NCI-H2107 (cell line): ENCODE measurements around the gene TENT5A.

Experiments used
- DNase-seq: peaks from one replicate; lab custom pipeline; 2025; lab: John Stamatoyannopoulos, UW

The TENT5A gene

DNA sequence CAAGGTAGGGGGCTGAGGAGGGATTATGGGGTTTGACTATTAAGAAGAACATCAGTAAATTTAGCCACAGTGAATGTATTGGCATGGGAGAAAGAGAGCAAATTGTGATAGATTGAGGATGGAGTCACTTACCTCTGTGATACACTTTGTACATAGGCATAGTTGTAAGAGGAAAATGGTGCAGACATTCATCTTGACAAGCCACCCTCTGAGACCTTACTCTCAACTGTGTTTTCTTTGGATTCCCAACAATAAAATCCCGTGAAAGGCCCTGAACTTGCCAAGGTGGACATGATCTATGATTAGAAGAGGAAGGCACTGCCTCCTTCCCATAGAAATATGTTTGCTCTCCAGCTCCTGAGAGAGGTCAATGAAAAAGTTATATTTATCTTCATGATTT is 18.6 kb upstream of the TENT5A start:
- DNase-seq = no peak

GRCh38 chr6:81770381-81770780 is 17.9 kb upstream of the TENT5A start:
- no peak for DNase-seq

GRCh38 chr6:81769824-81770223 is 17.3 kb upstream of the TENT5A start:
- no peak for DNase-seq

- DNase-seq = no peak
Measured at GRCh38 chr6:81768150-81768942, 15.9 kb upstream of the TENT5A start.

GRCh38 chr6:81767163-81767891 is 14.8 kb upstream of the TENT5A start:
- no peak for DNase-seq

DNA sequence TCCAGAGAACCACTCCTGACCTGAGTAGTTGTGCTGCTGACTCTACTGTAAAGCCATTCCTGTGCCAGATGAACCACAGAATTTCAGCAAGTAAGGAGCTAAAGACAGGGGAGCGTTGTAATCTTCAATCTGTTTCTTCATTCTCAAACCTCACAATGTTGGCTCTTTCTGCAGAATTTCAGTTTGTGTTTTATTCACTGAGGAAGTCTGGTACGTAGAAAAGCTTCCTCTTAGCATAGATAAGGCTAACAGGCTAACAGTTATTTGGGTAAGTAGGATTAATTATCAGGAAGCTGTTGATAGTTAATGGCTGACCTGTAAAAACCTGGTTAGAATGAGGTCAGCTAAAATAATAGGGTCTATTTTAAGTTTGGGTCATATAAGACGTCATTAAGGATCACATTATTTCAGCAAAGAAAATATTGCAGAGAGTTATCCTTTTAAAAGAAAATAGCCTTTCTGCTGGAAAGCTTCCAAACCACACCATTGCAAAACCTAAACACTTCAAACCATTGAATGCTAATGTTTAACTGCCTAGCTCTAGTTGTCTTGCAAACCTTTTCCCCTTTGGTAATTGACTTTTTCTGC is 14.1 kb upstream of the TENT5A start:
- DNase-seq = no peak

- DNase-seq = no peak
Measured at GRCh38 chr6:81764531-81764930, 12.1 kb upstream of the TENT5A start.

DNA sequence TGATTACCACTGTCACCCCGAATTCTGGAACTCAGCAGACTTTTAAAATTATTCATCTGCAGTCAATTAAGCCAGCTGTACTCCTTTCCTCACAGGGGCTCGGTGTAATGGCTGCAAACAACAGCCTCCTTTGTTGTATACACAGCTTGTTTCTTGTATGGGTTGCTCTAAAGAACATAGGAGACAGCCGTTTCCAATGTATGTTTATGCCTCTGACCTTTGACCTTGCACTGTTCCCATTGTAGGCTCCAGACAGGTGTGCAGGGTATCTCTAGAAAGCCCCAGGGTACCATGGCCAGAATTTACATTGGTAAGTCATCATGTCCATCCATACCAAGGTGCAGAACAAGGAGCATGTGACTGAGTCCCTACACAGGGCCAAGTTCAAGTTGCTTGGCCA is 11.5 kb upstream of the TENT5A start:
- DNase-seq = no peak

- DNase-seq = no peak
Measured at GRCh38 chr6:81763051-81763450, 10.6 kb upstream of the TENT5A start.

- no peak for DNase-seq
Measured at GRCh38 chr6:81762606-81763005, 10.1 kb upstream of the TENT5A start.

- DNase-seq = no peak
Measured at GRCh38 chr6:81762132-81762531, 9.7 kb upstream of the TENT5A start.

- DNase-seq = no peak
Measured at GRCh38 chr6:81761197-81761596, 8.7 kb upstream of the TENT5A start.

GRCh38 chr6:81759782-81760181 is 7.3 kb upstream of the TENT5A start:
- no peak for DNase-seq

GRCh38 chr6:81758221-81758620 is 5.7 kb upstream of the TENT5A start:
- DNase-seq = no peak

DNA sequence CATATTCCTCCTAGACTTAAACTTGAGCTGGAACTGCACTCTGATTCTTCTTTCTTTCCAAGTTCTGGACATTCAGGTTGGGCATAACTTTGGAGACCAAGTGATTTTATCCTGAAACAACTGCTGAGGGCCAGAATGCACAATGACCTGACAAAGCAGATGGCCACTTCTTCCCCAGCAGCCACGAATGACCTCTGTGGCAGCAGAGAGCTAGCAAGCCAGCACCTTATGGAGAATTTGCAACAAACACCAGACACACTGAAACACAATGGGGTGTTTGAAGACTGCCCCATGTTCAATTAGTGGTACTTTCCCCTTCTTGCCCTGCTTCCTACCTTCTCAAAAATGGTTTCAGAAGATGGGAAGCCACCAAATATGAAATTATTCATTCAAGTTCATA is 4.2 kb upstream of the TENT5A start:
- DNase-seq = no peak

- DNase-seq = no peak
Measured at GRCh38 chr6:81755551-81755950, 3.1 kb upstream of the TENT5A start.

GRCh38 chr6:81754906-81755305 is 2.4 kb upstream of the TENT5A start:
- no peak for DNase-seq

DNA sequence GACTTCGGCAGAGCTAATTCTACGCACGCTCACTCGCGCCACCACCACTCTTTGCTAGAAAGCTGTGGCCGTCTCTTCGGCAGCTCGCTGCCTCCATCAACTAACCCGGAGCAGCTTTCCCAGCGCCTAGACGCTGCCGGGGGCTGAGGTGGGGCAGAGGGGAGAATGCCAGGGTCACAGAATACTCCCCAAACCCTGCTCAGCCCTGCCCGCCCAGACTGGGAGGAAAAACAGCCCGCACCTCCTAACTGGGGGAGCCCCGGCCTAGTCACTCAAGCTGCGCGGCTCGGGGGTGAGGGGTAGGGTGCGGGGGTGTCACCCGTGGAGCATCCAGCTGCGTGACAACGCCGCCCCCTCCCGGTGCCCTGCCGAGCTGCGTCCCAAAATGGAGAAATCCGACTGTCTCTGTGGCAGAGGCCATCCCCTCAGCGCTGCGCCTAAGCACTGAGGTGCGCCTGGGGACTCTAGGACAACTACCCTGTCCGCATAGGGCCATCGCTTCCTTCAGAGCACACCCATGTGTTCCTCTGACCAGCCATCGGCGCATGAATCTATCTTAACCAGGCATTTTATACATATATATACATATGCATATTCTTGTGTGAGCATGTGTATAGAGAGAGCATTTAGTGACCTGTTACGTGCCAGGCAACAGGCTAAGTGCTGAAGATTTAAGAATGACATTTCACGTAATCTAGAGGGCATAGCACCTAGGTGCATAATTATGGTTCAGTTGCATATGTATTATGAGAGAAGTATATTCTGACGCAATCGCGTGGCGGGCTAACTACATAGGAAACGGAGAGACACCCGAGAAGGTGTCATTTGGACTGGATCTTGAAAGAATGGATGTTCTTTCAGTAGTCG is 1.5 kb upstream of the TENT5A start:
- DNase-seq = no peak

DNA sequence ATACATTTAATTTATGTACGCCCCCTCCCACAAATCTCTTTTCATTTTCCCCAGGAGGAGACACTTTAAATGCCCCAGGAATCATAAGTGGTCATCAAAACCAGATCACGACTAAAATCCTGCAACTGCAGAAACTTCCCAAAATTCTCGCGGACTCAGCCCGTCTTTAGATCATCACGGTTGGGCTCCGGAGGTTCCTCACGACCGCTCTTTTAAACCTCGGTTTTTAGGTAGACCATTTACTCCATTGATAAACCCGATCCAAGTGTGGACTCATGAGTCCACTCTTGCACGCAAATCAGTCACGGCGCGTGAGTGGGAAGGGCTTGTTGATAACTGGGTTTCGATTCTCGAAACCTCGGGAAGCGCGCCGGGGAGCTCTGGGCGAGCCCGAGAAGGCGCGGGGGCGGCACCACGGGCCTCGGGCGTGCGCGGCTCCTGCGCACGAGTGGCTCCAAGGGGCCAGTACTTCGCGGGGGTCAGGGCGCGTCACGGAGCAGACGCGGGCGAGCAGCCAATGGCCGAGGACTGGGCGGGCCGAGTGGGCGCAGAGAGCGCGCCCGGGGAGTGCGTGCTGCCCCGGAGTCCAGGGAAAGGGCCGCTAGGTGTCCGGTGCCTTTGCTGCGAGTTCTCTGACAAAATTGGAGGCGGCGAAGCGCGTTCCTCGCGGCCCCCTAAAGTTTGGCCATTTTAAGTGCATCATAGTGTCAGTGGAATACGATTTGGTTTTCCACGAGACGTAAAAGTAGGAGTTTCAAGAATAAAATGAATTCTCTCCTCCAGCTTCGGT is 635 bp upstream of the TENT5A start:
- no peak for DNase-seq

GRCh38 chr6:81751388-81752083 is 945 bp downstream of the TENT5A start:
- no peak for DNase-seq
